LNCaP clone FGC (cell line): ENCODE results near the gene HS1BP3.

Experiments used
- DNase-seq: peaks from one replicate; pipeline ENCODE4 v3.0.0-alpha.2; 2011; ENCODE audit warnings: low read depth
- H3K4me3 ChIP-seq: 2 replicates; pipeline ENCODE4 v1.5.1; 2011; ENCODE audit warnings: mild to moderate bottlenecking, low read depth, low read length, control low read depth
- TF ChIP-seq, protein P1 (sequence below): IDR thresholded peaks from 2 replicates; pipeline ENCODE4 v1.5.1; 2012; ENCODE audit warnings: mild to moderate bottlenecking; ENCODE audit not compliant: control insufficient read depth, insufficient read depth; ENCODE audit errors: extremely low read depth

Gene HS1BP3

DNA sequence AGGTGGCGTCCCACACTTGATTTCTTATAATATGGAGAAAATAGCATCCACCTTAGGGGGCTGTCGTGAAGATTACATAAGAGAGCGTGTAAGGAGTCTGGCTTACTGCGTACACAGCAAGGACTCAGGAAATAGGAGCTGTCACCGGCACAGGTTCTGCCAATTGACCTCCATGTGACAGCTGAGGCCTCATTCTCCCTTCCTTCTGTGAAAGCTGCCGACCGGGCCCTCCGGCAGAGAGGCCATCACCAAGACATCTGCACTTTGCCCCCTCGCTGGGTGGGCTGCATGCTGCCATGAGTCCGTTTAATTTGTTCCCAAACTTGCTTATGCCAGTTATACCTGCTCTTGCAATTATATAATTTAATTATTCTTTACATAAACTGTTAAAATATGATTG lies 27.7 kb downstream of the HS1BP3 start:
- DNase-seq = no peak
- no peak overlapping the region for H3K4me3 ChIP-seq
- TF ChIP-seq, protein P1, sequence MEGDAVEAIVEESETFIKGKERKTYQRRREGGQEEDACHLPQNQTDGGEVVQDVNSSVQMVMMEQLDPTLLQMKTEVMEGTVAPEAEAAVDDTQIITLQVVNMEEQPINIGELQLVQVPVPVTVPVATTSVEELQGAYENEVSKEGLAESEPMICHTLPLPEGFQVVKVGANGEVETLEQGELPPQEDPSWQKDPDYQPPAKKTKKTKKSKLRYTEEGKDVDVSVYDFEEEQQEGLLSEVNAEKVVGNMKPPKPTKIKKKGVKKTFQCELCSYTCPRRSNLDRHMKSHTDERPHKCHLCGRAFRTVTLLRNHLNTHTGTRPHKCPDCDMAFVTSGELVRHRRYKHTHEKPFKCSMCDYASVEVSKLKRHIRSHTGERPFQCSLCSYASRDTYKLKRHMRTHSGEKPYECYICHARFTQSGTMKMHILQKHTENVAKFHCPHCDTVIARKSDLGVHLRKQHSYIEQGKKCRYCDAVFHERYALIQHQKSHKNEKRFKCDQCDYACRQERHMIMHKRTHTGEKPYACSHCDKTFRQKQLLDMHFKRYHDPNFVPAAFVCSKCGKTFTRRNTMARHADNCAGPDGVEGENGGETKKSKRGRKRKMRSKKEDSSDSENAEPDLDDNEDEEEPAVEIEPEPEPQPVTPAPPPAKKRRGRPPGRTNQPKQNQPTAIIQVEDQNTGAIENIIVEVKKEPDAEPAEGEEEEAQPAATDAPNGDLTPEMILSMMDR = no peak

DNA sequence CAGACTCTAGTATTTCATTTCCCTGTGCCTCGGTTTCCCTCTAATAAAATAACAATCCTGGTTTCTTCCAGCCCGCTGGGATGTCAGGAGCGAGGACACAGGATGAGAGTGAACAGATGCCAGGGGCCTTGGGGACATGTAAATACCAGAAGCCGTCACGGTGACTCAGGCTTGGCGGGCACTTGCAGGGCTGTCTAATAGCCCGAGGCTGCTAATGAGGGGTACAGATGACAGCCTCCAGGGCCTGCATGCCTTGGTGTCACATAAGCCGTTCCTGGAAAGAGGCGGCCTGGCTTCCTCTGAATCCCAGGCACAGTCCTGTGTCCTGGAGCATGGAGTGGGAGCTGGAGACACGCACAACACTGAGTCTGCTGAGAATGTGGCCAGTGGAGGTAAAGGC lies 28.2 kb downstream of the HS1BP3 start:
- TF ChIP-seq, protein P1 = no peak
- H3K4me3 ChIP-seq = no peak overlapping the region
- no peak for DNase-seq

DNA sequence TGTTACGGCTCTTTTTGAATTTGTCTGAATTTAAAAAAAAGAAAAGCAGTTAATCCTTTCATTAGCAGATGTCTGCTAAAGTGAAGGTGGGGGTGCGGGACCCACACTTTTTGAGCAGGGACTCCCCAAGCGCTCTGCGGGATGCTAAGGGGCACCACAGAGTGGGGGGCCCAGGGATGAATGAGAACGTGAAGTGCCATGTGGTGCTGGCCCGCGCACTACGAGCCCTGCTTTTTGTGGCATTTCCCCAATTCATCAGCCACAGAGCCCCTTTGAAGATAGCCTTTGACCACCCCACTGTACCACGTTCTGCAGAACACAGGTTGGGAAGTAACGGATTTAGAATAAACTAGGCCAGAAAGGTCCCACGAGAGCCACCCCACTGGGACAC lies 28.6 kb downstream of the HS1BP3 start:
- TF ChIP-seq, protein P1 = no peak
- no peak overlapping the region for H3K4me3 ChIP-seq
- DNase-seq = no peak

- no peak for DNase-seq
- TF ChIP-seq, protein P1 = no peak
- no peak overlapping the region for H3K4me3 ChIP-seq
These were observed 29.3 kb downstream of the HS1BP3 start for GRCh38 chr2:20621366-20622295.

DNA sequence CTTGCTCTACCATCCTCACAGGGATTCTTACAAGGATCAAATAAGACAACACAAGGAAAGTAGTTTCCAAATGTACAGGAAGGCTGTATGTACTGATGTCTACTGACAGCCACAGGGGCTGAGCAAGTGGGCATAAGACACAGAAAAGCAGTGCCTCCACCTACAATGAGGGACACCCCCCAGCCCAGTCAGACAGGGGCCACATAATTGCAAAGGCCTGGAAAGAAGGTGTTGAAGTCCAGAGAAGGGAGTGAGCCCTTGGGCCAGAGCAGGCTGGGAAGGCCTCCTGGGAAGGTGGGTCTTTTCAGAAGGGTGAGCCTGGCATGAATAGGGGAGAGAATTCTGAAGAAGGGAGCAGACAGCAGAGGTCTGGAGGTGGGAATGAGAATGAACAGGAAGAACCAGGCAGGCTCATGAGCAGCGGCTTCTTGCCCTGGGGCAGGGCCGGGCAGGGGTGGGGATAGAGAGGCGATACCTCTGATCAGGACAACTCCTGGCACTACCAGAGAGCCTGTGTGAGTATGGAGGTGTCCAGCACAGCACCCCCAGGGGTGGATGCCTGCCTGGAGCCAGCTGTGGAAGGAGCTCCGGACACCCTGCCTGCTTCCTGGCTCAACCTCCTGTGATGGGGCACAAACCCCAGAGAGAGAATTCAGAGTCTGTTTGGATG lies 30.1 kb downstream of the HS1BP3 start:
- no peak for DNase-seq
- H3K4me3 ChIP-seq = no peak overlapping the region
- TF ChIP-seq, protein P1 = no peak

GRCh38 chr2:20620271-20620681 lies 30.6 kb downstream of the HS1BP3 start:
- no peak overlapping the region for H3K4me3 ChIP-seq
- TF ChIP-seq, protein P1 = no peak
- DNase-seq = no peak
